Ishikawa (cell line): ENCODE measurements around the gene CAMK2D.

ENCODE experiments used
- CEBPB ChIP-seq: IDR thresholded peaks from 2 replicates; pipeline ENCODE4 v1.6.1; 2012
- CREB1 ChIP-seq: IDR thresholded peaks from 2 replicates; pipeline ENCODE4 v1.6.1; 2012; ENCODE audit warnings: low read depth
- EGR1 ChIP-seq: IDR thresholded peaks from 2 replicates; pipeline ENCODE4 v1.6.1; 2012
- EP300 ChIP-seq: IDR thresholded peaks from 2 replicates; pipeline ENCODE4 v1.6.1; 2012; ENCODE audit warnings: borderline replicate concordance
- FOXM1 ChIP-seq: IDR thresholded peaks from 2 replicates; pipeline ENCODE4 v1.6.1; 2012; ENCODE audit warnings: low read depth, borderline replicate concordance
- NFIC ChIP-seq: IDR thresholded peaks from 2 replicates; pipeline ENCODE4 v1.6.1; 2012
- RAD21 ChIP-seq: IDR thresholded peaks from 2 replicates; pipeline ENCODE4 v1.6.1; 2012; ENCODE audit warnings: low read depth
- TAF1 ChIP-seq: IDR thresholded peaks from 2 replicates; pipeline ENCODE4 v1.6.1; 2012; ENCODE audit warnings: low read depth, mild to moderate bottlenecking
- TCF12 ChIP-seq: IDR thresholded peaks from 2 replicates; pipeline ENCODE4 v1.6.1; 2012; ENCODE audit warnings: low read depth
- TEAD4 ChIP-seq: IDR thresholded peaks from 2 replicates; pipeline ENCODE4 v1.6.1; 2012
- YY1 ChIP-seq: IDR thresholded peaks from 2 replicates; pipeline ENCODE4 v1.6.1; 2012; ENCODE audit warnings: low read depth
- ZBTB7A ChIP-seq: IDR thresholded peaks from 2 replicates; pipeline ENCODE4 v1.6.1; 2012; ENCODE audit warnings: low read depth
- TF ChIP-seq, protein P1 (sequence below): IDR thresholded peaks from 2 replicates; pipeline ENCODE4 v1.6.1; 2012
- TF ChIP-seq, protein P2 (sequence below): IDR thresholded peaks from 2 replicates; pipeline ENCODE4 v1.6.1; 2012; ENCODE audit warnings: low read depth, mild to moderate bottlenecking
- TF ChIP-seq, protein P3 (sequence below): IDR thresholded peaks from 2 replicates; pipeline ENCODE4 v1.6.1; 2012

The CAMK2D gene

DNA sequence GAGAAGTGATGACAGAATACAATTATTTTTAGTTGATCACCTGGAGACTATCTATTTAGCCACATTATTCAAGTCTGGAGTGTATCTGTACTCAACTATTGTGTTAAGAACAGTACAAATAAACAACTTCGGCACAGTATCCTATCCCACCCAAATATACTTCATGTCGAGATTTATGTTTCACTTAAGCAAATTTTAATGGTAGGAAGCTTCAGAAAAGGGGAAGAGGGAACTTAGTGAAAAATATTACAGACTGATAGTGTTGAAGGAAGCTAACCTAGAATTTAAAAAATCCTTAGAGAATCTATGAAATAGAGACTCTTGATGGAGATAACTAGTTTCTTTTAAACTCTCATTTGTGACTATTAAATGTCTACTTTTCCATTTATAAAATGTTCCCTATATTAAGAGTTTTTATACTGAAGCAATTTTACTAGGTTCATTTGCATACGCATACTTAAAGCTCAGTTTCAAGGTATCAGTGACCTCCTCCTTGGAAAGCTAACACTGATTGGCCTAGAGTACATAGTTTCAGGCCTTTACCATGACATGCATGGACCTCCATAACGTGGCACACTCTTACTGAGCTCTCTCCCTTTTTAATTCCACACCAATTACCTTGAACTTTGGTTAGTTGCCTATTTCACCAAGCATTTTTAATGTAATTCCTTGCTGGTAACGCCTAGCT, 197.7 kb downstream of the CAMK2D start:
- TF ChIP-seq EGR1 (no peak), RAD21 (no peak), TEAD4 (no peak), FOXM1 (no peak), EP300 (no peak), TCF12 (no peak), TAF1 (no peak), ZBTB7A (no peak), NFIC (no peak), YY1 (no peak), CEBPB (no peak), CREB1 (no peak)
- TF ChIP-seq, protein P1, sequence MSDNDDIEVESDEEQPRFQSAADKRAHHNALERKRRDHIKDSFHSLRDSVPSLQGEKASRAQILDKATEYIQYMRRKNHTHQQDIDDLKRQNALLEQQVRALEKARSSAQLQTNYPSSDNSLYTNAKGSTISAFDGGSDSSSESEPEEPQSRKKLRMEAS, result no peak
- TF ChIP-seq, protein P2, sequence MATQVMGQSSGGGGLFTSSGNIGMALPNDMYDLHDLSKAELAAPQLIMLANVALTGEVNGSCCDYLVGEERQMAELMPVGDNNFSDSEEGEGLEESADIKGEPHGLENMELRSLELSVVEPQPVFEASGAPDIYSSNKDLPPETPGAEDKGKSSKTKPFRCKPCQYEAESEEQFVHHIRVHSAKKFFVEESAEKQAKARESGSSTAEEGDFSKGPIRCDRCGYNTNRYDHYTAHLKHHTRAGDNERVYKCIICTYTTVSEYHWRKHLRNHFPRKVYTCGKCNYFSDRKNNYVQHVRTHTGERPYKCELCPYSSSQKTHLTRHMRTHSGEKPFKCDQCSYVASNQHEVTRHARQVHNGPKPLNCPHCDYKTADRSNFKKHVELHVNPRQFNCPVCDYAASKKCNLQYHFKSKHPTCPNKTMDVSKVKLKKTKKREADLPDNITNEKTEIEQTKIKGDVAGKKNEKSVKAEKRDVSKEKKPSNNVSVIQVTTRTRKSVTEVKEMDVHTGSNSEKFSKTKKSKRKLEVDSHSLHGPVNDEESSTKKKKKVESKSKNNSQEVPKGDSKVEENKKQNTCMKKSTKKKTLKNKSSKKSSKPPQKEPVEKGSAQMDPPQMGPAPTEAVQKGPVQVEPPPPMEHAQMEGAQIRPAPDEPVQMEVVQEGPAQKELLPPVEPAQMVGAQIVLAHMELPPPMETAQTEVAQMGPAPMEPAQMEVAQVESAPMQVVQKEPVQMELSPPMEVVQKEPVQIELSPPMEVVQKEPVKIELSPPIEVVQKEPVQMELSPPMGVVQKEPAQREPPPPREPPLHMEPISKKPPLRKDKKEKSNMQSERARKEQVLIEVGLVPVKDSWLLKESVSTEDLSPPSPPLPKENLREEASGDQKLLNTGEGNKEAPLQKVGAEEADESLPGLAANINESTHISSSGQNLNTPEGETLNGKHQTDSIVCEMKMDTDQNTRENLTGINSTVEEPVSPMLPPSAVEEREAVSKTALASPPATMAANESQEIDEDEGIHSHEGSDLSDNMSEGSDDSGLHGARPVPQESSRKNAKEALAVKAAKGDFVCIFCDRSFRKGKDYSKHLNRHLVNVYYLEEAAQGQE, result no peak
- TF ChIP-seq, protein P3, sequence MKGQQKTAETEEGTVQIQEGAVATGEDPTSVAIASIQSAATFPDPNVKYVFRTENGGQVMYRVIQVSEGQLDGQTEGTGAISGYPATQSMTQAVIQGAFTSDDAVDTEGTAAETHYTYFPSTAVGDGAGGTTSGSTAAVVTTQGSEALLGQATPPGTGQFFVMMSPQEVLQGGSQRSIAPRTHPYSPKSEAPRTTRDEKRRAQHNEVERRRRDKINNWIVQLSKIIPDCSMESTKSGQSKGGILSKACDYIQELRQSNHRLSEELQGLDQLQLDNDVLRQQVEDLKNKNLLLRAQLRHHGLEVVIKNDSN, result no peak

DNA sequence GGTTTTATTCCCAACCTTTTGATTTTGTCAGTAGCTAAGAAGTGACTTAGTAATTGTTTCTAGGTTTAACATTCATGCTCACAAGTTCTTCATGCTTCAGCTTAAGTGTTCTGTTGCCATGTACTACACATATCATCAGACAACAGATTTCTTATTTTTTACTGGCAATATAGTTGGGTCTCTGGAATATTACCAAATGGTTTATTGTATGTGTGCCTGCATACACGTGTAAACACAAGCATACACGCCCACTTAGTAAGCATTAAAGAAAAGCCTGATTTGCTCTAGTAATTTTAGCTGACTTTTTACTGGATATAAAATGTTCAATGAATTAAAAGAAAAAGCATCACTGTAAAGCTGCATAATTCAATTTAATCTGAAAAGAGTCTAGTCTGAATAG, 199.8 kb downstream of the CAMK2D start:
- TF ChIP-seq EP300 (no peak), CEBPB (no peak), CREB1 (no peak), YY1 (no peak), ZBTB7A (no peak), RAD21 (no peak), FOXM1 (no peak), NFIC (no peak), TAF1 (no peak), EGR1 (no peak), TCF12 (no peak), TEAD4 (no peak)
- TF ChIP-seq, protein P2, result no peak
- TF ChIP-seq, protein P3, result no peak
- TF ChIP-seq, protein P1, result no peak

DNA sequence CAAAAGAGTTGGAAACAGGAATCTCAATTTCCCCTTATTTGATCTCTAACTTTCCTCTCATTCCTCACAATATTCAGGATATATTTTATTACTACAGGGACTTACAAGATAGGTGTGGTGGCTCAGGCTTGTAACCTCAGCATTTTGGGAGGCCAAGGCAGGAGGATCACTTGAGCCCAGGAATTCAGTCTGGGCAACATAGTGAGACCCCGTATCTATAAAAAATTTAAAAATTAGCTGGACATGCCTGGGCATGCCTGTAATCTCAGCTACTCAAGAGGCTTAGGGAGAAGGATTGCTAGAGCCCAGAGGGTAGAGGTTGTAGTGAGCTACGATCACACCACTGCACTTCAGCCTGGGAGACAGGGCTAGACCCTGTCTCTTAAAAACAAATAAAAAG, 200.4 kb downstream of the CAMK2D start:
- TF ChIP-seq FOXM1 (no peak), TCF12 (no peak), CREB1 (no peak), CEBPB (no peak), YY1 (no peak), EP300 (no peak), TEAD4 (no peak), EGR1 (no peak), NFIC (no peak), ZBTB7A (no peak), TAF1 (no peak), RAD21 (no peak)
- TF ChIP-seq, protein P3, result no peak
- TF ChIP-seq, protein P1, result no peak
- TF ChIP-seq, protein P2, result no peak

DNA sequence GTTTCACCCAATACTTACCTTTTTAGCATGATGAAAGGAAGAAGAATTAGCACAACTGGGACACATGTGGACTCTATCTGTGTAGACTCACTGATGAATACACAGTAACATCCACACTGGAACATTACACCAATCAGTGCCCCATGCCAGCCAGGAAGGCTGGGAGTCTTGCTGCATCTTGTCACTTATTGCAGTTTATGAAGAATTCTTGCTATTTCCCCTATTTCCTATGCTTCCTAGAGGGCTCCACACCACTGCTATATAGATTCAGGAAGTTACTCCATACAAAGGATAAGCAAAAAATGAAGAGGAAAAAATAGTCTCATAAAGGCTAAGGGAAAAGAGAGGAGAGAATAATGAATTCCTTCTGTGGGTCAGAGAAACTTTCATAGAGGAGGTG, 201.0 kb downstream of the CAMK2D start:
- TF ChIP-seq, protein P3, result no peak
- no peak for TF ChIP-seq EP300
- TF ChIP-seq EGR1, result no peak
- no peak for TF ChIP-seq CEBPB
- no peak for TF ChIP-seq FOXM1
- TF ChIP-seq TCF12, result no peak
- no peak for TF ChIP-seq ZBTB7A
- TF ChIP-seq CREB1, result no peak
- no peak for TF ChIP-seq NFIC
- no peak for TF ChIP-seq RAD21
